ENCODE measurements around the gene KRTAP17-1.
A peak's percentile ranks its signal among the peaks of the same experiment; 100 is the strongest.
"Not testable (repeated sequence)": the region's sequence is repeated elsewhere in the genome, so short reads cannot be mapped to it uniquely, and the experiment has no call there.

KRTAP17-1 gene

GRCh38 chr17:41302981-41303380, 12.5 kb downstream of the KRTAP17-1 start:
- DNase-seq (ENCODE audit: low spot score), result no peak

- no peak for DNase-seq (ENCODE audit: low spot score)
Measured at GRCh38 chr17:41301916-41302901, 13.3 kb downstream of the KRTAP17-1 start, which contains the start of gene KRTAP29-1. Gene KRTAP29-1 (minus strand): TSS chr17:41302851. CDS start chr17:41302851, 0 bp downstream.

DNA sequence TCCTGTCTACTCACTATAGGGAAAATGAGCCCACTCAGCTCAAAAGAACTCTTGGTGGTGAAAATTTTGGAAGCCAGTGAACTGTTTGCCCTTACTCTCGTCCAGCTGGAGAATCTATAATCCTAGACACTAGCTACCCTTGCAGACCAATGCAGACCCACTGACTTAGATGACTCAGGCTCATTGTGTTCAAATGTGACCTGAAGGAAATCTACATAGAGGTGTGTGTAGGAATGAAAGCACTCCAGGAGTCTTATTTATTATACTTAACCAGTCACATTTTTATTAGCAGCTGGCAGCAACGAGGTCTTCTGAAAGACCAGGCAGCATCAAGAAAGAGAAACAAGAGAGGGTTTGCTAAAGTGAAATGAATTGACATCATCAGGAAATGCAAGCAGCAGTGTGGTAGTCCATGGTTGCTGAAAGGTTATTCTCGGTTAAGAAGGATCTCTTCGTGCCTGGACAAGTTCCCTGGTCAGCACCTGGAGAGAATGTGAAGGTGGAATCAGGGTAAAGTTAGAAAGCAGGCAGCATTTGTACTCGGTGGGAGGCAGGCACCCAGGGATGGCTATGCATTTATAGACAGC, 14.2 kb downstream of the KRTAP17-1 start:
- DNase-seq (ENCODE audit: low spot score), result no peak

DNA sequence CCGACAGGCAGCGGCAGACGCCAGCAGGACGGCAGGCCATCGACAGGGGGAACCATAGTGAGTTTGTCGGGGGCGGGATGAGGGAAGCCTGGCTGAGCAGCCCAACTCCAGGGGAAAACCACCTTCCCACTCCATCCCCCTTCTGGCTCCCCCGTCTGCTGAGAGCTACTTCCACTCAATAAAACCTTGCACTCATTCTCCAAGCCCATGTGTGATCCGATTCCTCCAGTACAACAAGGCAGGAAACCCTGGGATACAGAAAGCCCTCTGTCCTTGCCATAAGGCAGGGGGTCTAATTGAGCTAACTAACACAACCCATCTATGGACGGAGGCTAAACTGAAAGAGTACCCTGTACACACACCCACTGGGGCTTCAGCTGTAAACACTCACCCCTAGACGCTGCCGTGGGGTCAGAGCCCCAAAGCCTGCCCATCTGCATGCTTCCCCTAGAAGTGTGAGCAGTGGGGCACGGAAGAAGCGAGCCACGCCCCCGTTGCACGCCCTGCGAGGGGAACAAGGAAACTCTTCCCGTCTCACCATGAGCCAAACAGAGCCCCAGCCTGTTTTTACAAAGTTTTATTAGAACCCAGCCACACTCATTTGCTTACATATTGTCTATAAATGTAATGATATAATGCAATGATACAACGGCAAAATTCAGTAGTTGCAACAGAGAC, 16.9 kb downstream of the KRTAP17-1 start:
- DNase-seq (ENCODE audit: low spot score), result no peak

GRCh38 chr17:41296846-41297245, 18.7 kb downstream of the KRTAP17-1 start:
- DNase-seq (ENCODE audit: low spot score), result no peak

GRCh38 chr17:41294016-41294415, 21.5 kb downstream of the KRTAP17-1 start:
- no peak for DNase-seq (ENCODE audit: low spot score)

DNA sequence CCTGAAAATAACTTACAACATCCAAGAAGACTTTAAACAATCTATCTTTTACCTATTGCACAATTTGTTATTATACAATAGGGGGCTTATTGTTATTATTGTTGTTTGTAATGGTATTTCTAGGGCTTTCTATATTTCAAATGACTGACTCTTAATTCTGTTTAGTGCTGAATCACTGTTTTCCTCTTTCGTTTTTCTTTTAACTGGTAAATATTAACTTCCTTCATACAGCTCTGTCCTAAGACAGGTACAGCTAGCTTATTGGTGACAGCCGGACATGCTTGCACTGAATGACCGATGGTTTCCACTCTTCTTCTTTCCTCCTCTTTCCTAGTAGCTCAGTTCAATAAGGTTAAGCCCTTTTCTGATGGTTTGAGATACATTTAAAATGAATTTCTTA, 28.5 kb downstream of the KRTAP17-1 start:
- DNase-seq (ENCODE audit: low spot score), result peak; percentile 54

GRCh38 chr17:41284546-41284945, 31.0 kb downstream of the KRTAP17-1 start:
- DNase-seq (ENCODE audit: low spot score), result peak; percentile 18

DNA sequence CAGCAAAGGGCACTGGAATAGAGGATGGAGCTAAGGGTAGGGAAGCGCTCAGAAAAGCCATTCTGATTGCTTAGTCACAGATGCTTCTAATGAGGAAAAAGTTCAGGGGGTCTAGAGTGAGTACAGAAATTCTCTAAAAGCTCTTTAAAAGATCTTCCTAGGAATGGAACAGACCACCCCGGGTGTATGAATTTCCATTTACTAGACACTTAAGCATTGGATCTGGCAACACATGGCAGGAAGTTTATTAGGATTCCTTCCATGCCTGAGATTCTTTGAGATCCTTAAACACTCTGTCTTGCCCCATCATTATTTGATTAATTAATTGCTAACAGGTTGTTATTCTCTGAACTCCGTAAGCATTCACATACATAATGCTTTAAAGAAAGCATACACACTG, 31.5 kb downstream of the KRTAP17-1 start:
- no peak for DNase-seq (ENCODE audit: low spot score)

DNA sequence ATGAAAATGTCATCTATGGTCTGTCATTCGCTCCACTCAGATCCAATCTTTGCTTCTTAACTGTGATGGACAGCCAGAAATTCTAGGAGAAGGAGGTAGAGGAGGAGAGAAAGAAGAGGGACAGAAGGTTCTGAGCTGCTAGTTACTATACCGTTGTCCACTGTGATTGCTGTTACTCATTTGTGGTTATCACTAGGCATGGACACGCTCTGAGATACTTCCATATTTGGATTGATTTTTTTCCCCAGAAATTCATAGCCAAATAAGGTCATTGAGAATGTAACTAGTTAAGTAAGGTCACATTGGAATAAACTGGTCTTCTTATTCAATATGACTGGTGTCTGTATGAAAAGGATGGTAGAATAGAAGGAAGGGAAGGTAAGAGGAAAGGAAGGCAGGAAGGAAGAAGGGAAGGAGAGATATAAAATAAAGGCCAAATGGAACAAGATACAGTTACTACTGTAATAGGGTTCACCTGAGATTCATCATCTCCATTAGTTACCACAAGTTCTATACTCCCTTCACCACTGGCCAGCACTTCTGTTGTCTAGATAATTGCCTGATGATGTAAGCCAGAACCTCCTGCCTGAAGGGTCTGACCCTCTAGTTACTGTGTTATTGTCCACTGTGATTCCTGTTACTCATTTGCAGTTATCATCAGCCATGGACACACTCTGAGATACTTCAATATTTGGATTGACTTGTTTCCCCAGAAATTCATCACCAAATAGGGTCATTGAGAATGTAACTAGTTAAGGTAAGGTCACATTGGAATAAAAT, 37.1 kb downstream of the KRTAP17-1 start:
- DNase-seq (ENCODE audit: low spot score), result peak; percentile 74

GRCh38 chr17:41275648-41276190, 39.8 kb downstream of the KRTAP17-1 start, which contains the start of gene KRTAP9-7:
Gene KRTAP9-7 (plus strand): TSS chr17:41275698. CDS start chr17:41275698, 0 bp downstream.
- not testable (repeated sequence) for DNase-seq (ENCODE audit: low spot score)

DNA sequence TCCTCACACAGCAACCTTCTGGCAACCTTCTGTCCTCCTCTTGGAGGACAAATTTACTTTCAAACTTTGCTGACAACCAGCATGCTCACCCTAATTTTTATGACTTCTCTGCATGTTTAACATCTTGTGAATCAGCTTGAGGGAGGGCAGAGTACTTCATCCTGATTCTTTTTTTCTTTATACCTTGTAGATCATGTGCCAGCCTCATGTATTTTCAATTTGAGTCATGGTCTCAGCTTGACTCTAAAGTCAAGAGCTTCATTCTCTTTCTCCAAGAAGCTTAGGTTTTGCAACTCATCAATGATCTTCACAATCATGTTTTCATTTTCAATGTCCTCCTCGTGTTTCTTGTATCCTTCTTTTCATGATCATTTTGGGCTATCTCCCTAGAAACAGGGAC, 43.7 kb downstream of the KRTAP17-1 start:
- no peak for DNase-seq (ENCODE audit: low spot score)

- not testable (repeated sequence) for DNase-seq (ENCODE audit: low spot score)
Measured at GRCh38 chr17:41271323-41271722, 44.2 kb downstream of the KRTAP17-1 start.

GRCh38 chr17:41267711-41268110, 47.8 kb downstream of the KRTAP17-1 start:
- DNase-seq (ENCODE audit: low spot score), result no peak

DNA sequence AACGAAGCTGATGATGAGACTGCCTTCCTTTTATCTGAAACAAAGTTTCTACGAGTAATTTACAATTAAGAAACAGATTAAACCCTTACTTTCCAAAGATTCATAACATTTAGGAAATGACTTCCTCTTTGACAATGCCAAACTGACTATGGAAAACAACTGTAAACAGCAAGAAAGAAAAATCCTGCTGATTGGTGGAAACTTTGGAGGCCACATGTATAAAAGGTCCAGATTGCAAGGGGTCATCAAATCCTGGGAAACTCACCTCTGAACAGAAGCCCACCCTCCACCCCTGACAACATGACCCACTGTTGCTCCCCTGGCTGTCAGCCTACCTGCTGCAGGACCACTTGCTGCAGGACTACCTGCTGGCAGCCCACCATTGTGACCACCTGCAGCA, 50.4 kb downstream of the KRTAP17-1 start, which contains the start of gene KRTAP9-6:
Gene KRTAP9-6 (plus strand): TSS at position 301 of the 400 bp plus-strand sequence. CDS start 0 bp downstream, at position 301.
- no peak for DNase-seq (ENCODE audit: low spot score)

Data from kidney tubule cell (primary cell).